ENCODE measurements around the gene USH1C.

Gene USH1C

GRCh38 chr11:17571431-17572358 is 27.5 kb upstream of the USH1C start:
- DNase-seq (ENCODE audit: low read depth in 2 of 2, low spot score in 1 of 2) = no peak

DNA sequence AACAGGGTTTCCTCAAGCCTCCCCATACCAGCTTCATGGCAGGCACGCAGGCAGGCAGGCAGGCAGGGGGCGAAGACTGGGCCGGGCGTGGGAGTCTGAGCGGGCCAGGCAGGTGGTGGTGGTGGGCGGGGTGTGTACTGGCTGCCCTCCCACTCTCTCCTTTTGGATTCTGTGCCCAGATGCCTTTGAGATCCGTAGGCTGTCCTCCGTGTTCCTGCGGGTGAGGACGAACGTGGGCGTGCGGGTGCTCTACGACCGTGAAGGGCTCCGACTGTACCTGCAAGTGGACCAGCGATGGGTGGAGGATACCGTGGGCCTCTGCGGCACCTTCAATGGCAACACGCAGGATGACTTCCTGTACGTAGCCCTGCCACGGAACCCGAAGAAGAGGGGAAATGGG is 25.8 kb upstream of the USH1C start:
- no peak for DNase-seq (ENCODE audit: low read depth in 2 of 2, low spot score in 1 of 2)

GRCh38 chr11:17568944-17569343 is 24.7 kb upstream of the USH1C start:
- no peak for DNase-seq (ENCODE audit: low read depth in 2 of 2, low spot score in 1 of 2)

DNA sequence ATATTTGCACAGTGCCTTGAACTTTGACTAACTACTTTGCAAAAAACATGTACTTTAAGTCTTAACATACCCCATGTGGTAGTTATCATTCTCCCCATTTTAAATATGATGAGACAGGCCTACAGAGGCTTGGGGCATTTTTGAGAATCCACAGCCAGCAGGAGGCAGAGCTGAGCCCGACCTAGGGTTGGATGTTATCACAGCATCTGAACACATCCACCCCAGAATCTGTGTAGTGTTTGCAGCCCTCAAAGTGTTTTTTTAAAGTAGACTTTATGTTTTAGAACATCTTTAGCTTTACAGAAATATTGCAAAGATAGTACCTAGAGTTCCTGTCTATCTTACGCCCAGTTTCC is 20.4 kb upstream of the USH1C start:
- no peak for DNase-seq (ENCODE audit: low read depth in 2 of 2, low spot score in 1 of 2)

DNA sequence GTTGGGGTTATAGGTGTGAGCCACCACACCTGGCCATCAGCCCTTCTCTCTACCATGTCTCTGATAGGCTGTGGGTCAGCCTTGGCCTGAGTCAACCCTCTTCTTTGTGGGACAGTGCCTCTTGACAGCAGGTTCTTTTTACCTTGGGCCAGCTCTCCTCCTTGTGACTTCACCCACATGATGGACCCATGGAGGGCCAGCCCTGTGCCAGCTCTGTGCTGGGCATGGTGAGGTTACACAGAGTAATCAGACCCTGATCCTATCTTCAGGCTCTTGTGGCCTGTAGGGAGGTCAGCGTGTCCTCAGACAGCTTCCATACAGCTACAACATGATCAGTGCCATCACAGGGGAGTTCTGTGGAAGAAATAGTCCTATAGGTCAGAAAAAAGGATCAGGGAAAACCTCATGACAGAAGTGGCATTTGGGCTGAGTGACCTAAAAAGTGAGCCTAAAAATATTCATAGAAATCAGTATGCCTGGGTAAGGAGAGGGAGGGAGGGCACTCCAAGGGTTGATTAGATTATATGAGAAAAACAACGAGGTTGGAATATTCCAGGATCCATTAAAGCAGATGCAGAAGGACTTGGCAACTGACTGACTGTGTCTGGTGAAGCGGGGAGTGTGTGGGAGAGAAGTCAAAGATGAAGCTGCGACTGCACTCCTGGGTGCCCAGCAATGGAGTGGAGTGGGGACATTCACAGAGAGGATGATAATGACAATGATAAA is 19.9 kb upstream of the USH1C start:
- DNase-seq (ENCODE audit: low read depth in 2 of 2, low spot score in 1 of 2) = no peak

DNA sequence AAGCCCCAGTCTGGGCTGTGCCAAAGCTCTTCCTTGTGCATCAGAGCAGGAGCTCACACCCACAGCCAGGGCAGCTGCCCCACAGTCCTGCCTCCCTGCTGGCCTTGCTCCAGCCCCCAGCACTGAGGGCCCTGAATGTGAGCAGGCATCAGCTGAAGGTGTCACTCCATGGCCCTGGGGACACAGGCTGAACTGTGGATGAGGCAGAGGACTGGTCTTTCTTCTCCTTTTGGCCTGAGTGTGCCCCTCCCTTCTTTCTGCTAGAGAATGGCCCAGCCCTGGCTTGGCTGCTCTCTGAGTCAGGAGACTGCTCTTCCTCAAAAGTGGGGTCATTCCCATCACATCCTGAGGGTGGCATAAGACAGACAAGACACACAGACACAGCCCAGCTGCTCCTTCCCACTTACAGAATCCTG is 19.0 kb upstream of the USH1C start:
- DNase-seq (ENCODE audit: low read depth in 2 of 2, low spot score in 1 of 2) = no peak

DNA sequence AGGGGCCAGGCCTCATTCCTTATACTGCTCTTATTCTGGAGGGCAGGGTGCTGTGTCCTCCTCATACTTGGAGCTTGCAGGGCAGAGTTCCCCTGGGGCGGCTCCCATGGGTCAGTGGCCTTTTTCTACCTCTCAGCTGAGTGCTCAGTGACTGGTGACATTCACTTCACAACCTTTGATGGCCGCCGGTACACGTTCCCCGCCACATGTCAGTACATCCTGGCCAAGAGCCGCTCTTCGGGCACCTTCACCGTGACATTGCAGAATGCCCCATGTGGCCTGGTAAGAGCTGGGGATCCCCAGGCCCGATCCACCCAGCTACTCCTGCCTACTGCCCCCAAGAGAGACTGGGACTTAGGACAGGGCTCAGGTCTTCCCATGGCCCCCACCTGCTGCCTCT is 17.3 kb upstream of the USH1C start:
- no peak for DNase-seq (ENCODE audit: low read depth in 2 of 2, low spot score in 1 of 2)

DNA sequence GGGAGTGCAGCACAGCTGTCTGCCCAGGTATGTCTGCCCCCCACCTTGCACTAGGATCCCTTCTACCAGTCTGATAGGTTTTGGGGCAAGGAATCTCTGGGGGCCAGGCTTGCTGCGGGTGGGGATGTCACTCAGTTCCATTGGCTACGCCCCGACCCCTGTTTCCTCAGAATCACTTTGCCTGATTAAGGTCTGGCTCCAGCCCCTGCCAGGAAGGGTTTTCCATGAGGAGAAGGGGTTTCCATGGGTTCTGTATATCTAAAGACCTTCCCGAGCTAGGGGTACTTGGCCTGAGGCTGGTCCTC is 16.8 kb upstream of the USH1C start:
- DNase-seq (ENCODE audit: low read depth in 2 of 2, low spot score in 1 of 2) = no peak

GRCh38 chr11:17560281-17561110 is 16.3 kb upstream of the USH1C start:
- DNase-seq (ENCODE audit: low read depth in 2 of 2, low spot score in 1 of 2) = no peak

- DNase-seq (ENCODE audit: low read depth in 2 of 2, low spot score in 1 of 2) = no peak
These were observed 15.3 kb upstream of the USH1C start for GRCh38 chr11:17559341-17560087.

DNA sequence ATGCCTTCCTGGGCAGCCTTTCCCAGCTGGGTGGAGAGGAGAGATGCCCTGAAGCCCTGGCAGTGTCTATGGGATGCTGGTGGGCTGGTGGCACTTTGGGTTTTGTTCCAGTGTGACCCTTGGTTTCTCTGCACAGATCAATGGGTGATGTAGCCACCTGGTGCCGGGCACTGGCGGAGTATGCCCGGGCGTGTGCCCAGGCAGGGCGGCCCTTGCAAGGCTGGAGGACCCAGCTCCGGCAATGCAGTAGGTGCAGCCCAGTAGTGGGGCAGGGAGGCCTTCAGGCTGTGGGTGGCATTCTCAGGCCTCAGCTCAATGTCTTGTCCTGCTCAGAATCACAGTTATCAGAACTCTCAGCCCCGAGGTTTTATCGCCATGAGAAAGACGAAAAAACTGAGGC is 14.7 kb upstream of the USH1C start:
- DNase-seq (ENCODE audit: low read depth in 2 of 2, low spot score in 1 of 2) = no peak

DNA sequence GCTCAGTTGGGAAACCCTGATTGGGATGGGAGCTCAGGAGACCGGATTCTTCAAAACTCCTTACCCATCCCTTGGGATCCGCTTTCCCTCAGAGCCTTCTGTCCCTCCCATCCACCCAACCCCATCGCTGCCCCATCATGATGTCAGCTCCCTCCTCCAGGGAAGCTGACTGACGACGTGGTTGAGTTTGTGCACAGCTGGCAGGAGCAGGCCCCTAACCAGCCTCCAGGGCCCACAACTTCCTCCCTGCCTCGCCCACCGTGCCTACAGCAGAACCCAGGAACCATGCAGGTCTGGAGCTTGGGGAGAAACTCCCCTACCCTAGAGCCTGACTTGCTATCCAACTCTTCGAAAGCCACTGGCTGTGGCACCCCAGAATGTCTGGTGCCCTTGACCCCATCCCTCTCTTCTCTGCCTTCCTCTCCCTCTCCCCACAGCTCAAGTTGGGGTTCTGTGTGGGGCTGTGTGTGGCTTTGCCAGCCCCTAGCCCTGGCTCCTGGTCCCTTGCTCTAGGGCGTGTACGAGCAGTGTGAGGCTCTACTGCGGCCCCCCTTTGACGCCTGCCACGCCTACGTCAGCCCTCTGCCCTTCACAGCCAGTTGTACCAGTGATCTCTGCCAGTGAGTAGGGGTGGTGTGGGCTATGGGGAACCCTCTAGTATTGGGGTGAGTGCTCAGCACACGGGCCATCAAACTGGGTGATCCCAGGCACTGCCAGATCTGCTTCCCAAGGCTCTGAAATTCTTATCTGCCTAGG is 14.0 kb upstream of the USH1C start:
- DNase-seq (ENCODE audit: low read depth in 2 of 2, low spot score in 1 of 2) = no peak

DNA sequence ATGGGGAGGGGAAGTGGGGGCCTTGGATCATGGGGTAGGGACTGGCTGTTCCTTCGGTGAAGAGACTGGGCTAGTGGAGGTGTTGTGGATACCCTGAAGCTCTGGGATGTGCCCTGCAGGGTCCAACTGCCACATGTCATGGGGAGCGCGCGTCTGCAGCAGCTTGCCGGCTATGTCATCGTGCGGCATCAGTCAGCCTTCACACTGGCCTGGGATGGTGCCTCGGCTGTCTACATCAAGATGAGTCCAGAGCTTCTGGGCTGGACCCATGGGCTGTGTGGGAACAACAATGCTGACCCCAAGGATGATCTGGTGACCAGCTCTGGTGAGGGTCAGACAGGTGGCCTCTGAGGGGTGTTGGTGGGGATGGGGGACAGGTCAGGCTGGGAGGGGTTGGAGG is 12.8 kb upstream of the USH1C start:
- no peak for DNase-seq (ENCODE audit: low read depth in 2 of 2, low spot score in 1 of 2)

- no peak for DNase-seq (ENCODE audit: low read depth in 2 of 2, low spot score in 1 of 2)
These were observed 10.3 kb upstream of the USH1C start for GRCh38 chr11:17554487-17554886.

DNA sequence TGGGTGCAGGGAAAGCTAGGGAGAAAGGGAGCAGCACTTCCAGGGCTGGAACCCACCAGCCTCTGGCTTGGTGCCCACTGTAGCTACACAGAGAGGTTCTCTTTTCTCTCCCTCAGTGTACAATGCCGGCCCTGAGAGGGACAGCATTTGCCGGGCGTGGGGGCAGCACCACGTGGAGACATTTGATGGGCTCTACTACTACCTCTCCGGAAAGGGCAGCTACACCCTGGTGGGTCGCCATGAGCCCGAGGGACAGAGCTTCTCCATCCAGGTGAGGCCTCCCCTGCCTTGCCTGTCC is 9.0 kb upstream of the USH1C start:
- DNase-seq (ENCODE audit: low read depth in 2 of 2, low spot score in 1 of 2) = no peak

- no peak for DNase-seq (ENCODE audit: low read depth in 2 of 2, low spot score in 1 of 2)
These were observed 8.4 kb upstream of the USH1C start for GRCh38 chr11:17552392-17553248.

GRCh38 chr11:17552041-17552355 is 7.8 kb upstream of the USH1C start:
- no peak for DNase-seq (ENCODE audit: low read depth in 2 of 2, low spot score in 1 of 2)

DNA sequence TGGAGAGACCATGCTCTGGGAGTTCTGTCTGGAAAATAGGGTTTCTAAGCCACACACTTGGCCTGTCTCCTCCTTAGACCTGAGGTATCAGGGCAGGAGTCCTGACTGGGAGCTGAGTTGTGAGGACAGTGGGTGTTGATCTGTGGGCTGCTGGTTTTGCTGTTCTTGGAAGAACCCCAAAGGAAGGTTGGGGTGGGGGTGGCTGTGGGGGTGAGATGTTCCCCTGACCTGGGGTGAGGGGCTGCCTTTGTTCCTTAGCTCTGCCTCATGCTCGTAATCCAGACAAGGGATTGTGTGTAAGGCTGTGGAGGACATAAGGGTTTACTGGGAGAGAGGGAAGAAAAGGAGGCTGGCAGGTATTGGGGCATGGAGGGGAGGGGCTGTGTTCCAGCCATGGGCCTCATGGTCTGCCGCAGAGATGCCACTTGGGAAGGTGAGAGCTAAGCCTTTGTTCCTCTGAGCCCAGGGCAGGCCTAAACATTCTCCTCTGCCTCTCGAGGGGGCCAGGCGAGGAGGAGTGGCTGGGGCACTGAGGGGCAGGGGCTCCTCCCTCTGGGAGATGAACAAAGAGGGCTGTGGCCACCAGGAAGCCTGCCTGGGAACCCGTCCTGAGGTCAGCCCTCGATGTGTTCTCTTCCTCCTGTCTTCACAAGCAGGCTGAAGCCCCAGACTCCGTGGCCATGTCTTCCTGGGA is 7.3 kb upstream of the USH1C start:
- no peak for DNase-seq (ENCODE audit: low read depth in 2 of 2, low spot score in 1 of 2)

Measured in stimulated activated CD8-positive, alpha-beta memory T cell treated with anti-CD3 and anti-CD28 coated beads, Interleukin-4, amount 100 ng/mL, for 1 hour (primary cell).